ENCODE data around the gene BCL2A1.
"Not testable (repeated sequence)": the region's sequence is repeated elsewhere in the genome, so short reads cannot be mapped to it uniquely, and the experiment has no call there.

The BCL2A1 gene

DNA sequence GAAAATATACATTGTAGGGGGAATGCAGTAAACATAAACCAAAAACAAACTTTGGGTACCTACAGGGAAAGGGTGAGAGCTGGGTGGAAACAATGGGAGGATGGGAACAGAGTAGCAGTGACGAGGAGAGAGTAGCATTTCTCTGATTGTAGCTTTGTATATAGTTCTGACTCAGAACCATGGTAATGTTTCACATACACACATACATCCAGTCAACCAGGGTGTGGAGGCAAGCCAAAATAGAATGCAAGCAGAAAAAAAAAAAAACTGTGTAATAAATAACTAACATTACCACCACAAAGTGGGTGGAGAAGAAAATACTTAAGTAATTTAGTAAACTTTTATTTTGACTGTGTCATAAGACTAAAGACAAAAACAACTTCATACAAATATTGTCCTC, 27.2 kb downstream of the BCL2A1 start:
- TF ChIP-seq, protein P1, sequence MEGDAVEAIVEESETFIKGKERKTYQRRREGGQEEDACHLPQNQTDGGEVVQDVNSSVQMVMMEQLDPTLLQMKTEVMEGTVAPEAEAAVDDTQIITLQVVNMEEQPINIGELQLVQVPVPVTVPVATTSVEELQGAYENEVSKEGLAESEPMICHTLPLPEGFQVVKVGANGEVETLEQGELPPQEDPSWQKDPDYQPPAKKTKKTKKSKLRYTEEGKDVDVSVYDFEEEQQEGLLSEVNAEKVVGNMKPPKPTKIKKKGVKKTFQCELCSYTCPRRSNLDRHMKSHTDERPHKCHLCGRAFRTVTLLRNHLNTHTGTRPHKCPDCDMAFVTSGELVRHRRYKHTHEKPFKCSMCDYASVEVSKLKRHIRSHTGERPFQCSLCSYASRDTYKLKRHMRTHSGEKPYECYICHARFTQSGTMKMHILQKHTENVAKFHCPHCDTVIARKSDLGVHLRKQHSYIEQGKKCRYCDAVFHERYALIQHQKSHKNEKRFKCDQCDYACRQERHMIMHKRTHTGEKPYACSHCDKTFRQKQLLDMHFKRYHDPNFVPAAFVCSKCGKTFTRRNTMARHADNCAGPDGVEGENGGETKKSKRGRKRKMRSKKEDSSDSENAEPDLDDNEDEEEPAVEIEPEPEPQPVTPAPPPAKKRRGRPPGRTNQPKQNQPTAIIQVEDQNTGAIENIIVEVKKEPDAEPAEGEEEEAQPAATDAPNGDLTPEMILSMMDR (IDR thresholded peaks at IDR 0.05; ENCODE audit: low read depth, low read length): no peak
- in situ Hi-C loops (cut with HindIII; ENCODE audit: low sequenced_read_pairs): no loop called here
- DNase-seq (ENCODE audit: low read depth, low spot score): no peak
- no peak overlapping the region for H3K4me3 ChIP-seq (ENCODE audit: low read depth, low read length)

DNA sequence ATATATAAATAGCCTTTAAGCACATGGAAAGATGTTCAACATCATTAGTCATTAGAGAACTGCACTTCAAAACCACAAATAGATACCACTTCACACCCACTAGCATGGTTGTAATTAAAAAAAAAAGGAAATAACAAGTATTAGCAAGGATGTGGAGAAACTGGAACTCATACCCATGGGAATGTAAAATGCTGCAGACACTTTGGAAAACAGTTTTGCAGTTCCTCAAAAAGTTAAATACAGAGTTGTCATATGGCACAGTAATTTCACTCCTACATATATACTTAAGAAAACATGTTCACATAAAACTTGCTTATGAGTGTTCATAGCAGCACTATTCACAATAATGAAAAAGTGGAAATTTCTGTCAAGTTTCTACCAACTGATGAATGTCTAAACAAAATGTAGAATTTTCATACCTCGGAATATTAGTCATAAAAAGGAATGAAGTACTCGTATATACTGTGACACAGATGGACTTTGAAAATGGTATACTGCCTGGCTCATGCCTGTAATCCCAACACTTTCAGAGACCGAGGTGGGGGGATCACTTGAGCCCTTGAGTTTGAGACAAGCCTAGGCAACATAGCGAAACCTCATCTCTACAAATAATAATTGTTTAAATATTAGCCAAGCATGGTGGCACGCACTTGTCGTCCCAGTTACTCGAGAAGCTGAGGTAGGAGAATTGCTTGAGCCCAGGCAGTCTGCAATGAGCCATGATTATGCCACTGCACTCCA, 28.1 kb downstream of the BCL2A1 start:
- in situ Hi-C loops (cut with HindIII; ENCODE audit: low sequenced_read_pairs): no loop called here
- TF ChIP-seq, protein P1 (IDR thresholded peaks at IDR 0.05; ENCODE audit: low read depth, low read length): no peak

DNA sequence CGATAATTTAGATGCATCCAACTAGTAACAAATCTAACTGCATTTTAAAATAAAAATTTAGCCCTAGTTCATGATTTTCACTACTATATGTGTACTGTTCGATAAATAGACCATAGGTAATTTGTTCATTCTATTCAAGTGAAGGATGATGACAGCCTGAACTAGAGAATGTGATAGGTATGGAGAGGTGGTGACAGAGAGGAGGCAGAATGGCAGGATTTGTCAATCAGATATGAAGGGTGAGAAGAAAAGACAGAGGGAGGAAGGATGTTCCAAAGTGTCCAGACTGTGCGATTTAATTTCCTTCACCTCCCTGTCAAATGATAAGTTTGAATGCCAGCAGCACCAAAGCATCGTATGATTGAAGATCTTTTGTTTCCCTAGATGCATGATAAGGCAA, 31.6 kb downstream of the BCL2A1 start:
- H3K4me3 ChIP-seq (ENCODE audit: low read depth, low read length): no peak overlapping the region
- in situ Hi-C loops (cut with HindIII; ENCODE audit: low sequenced_read_pairs): no loop called here
- TF ChIP-seq, protein P1 (IDR thresholded peaks at IDR 0.05; ENCODE audit: low read depth, low read length): no peak
- no peak for DNase-seq (ENCODE audit: low read depth, low spot score)

More for the DNA sequence above, 28.1 kb downstream of the BCL2A1 start:
- H3K4me3 ChIP-seq (ENCODE audit: low read depth, low read length): no peak overlapping the region
- peak; percentile 10 for DNase-seq (ENCODE audit: low read depth, low spot score)

DNA sequence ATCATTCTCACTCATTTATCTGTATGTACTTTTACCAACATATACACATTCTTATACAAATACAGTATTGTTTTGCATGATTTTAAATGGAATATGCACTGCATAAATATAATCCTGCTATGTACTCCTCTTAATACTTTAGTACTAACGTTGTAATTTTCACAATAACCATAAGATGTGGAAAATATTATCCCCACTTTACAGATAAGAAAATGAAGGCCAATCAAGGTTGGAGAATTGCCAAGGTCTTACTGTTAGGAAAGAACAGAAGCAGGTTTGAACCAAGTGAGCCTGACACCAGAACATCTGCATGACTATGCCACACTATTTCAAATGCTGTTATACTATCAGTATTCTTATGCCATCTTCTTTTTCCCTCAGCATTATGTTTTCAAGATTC, 32.9 kb downstream of the BCL2A1 start:
- H3K4me3 ChIP-seq (ENCODE audit: low read depth, low read length): no peak overlapping the region
- in situ Hi-C loops (cut with HindIII; ENCODE audit: low sequenced_read_pairs): no loop called here

DNA sequence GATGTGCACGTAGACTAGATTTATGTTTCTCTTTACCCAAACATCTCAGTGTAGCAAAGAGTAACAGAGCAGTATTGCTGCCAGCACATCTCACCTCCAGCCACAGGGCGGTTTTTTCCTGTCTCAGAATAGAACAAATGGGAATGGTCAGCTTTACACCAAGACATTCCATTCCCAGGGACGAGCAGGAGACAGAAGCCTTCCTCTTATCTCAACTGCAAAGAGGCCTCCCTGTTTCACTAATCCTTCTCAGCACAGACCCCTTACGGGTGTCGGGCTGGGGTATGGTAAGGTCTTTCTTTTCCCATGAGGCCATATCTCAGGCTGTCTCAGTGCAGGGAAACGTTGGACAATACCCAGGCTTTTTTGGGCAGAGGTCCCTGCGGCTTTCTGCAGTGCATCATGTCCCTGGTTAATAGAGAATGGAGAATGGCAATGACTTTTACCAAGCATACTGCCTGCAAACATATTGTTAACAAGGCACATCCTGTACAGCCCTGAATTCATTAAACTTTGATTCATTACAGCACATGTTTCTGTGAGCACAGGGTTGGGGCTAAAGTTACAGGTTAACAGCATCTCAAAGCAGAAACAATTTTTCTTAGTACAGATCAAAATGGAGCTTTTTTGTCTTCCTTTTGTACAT, 35.3 kb downstream of the BCL2A1 start:
- in situ Hi-C loops (cut with HindIII; ENCODE audit: low sequenced_read_pairs); H3K4me3 ChIP-seq (ENCODE audit: low read depth, low read length); DNase-seq (ENCODE audit: low read depth, low spot score): not testable (repeated sequence)

More for the DNA sequence above, 32.9 kb downstream of the BCL2A1 start:
- DNase-seq (ENCODE audit: low read depth, low spot score): no peak
- TF ChIP-seq, protein P1 (IDR thresholded peaks at IDR 0.05; ENCODE audit: low read depth, low read length): no peak

DNA sequence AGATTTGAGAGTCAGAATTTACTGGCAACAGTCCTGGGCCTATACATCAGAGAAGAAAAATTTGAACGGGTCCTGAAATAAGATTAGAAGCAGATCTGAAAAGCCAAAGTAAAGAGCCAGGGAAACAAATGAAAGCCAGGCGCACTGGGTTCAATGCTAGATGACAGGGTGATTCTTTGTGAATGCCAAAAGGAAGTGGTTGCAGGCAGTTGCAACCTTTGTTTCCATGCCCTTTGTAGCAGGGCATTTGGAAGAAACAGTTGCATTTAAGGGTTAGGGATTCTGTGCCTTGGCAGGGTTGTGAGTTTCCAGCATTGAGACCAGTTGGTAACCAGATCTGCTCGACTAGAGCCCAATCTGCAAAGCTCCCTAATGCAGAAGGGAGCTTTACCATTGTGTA, 37.8 kb downstream of the BCL2A1 start:
- H3K4me3 ChIP-seq (ENCODE audit: low read depth, low read length): no peak overlapping the region
- DNase-seq (ENCODE audit: low read depth, low spot score): no peak
- TF ChIP-seq, protein P1 (IDR thresholded peaks at IDR 0.05; ENCODE audit: low read depth, low read length): no peak
- in situ Hi-C loops (cut with HindIII; ENCODE audit: low sequenced_read_pairs): no loop called here

DNA sequence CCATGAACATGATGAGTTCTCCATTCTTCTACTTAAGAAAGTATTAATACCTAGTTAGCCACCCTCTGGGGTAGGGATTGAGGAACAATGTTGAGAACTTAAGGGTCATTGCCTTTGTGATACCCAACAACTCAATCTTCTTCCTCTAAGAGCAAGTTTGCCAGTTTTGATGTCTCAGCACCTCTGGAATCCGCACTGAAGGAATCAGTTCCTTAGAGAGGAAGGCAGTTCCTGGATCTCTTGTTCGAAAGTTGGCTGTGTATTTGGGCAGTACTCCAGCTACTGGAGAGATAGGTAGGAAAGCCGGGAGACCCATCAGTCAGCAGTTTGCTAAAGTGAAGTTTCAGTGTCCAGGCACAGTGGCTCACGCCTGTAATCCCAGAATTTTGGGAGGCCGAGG, 38.5 kb downstream of the BCL2A1 start:
- DNase-seq (ENCODE audit: low read depth, low spot score): no peak
- TF ChIP-seq, protein P1 (IDR thresholded peaks at IDR 0.05; ENCODE audit: low read depth, low read length): no peak
- in situ Hi-C loops (cut with HindIII; ENCODE audit: low sequenced_read_pairs): no loop called here
- H3K4me3 ChIP-seq (ENCODE audit: low read depth, low read length): no peak overlapping the region
